Endothelial cell of umbilical vein (primary cell): Measurements from ENCODE around the gene MPPE1. TPM values are rescaled to one million over a fixed set of nuclear protein-coding genes. Genes with fewer than 3 reads are reported as not detected.

Source experiments
- BruUV-seq: library from RNA; stranded (reverse); fragments of 400-500 nt; replicated peaks from 2 replicates; lab custom pipeline; 2021; lab: Mats Ljungman, UMichigan
- CTCF ChIA-PET: fragments of 300-600, 350-600 bp; sonication (Branson Sonifier 250); formaldehyde crosslinking; loops from one replicate; lab custom pipeline; 2021; ENCODE audit warnings: antibody characterized with exemption, inconsistent platforms; lab: Charles Lee
- POLR2A ChIA-PET: fragments of 300-600, 350-600 bp; sonication (Branson Sonifier 250); formaldehyde crosslinking; loops from one replicate; lab custom pipeline; 2021; ENCODE audit warnings: antibody characterized with exemption, inconsistent platforms; lab: Charles Lee
- DNase-seq: peaks from one replicate; pipeline ENCODE4 v3.0.0-alpha.2; 2011; ENCODE audit warnings: low read depth, low spot score
- FAIRE-seq: peaks from 2 replicates; lab custom pipeline; 2011; peaks lifted over from hg19 to GRCh38; lab: Jason Lieb, UNC
- H2AFZ ChIP-seq: 2 replicates; pipeline ENCODE4 v1.6.0; 2012; ENCODE audit warnings: low read depth, low read length, control low read depth, inconsistent platforms
- H3K27ac ChIP-seq: 2 replicates; pipeline ENCODE4 v1.5.1; 2011; ENCODE audit warnings: low read depth, mild to moderate bottlenecking, control low read depth, low read length, moderate library complexity; ENCODE audit not compliant: insufficient read depth
- H3K27me3 ChIP-seq, 2 experiments: 2 replicates each; pipeline versions ENCODE4 v1.6.0 to v1.6.1; 2011; ENCODE audit warnings: low read length in 2 of 2, mixed read lengths in 1 of 2; ENCODE audit not compliant: control insufficient read depth in 2 of 2, insufficient read depth in 2 of 2
- H3K36me3 ChIP-seq, 2 experiments: 2 replicates in 1 of 2; 3 replicates in 1 of 2; pipeline ENCODE4 v1.5.1; 2011; ENCODE audit warnings: low read length in 2 of 2, mild to moderate bottlenecking in 1 of 2, moderate library complexity in 1 of 2; ENCODE audit not compliant: control insufficient read depth in 2 of 2, insufficient read depth in 2 of 2; ENCODE audit errors: extremely low read depth in 1 of 2
- H3K4me1 ChIP-seq: 3 replicates; pipeline ENCODE4 v1.5.1; 2011; ENCODE audit warnings: mild to moderate bottlenecking, low read length; ENCODE audit not compliant: control insufficient read depth, insufficient read depth; ENCODE audit errors: extremely low read depth
- H3K4me2 ChIP-seq: 2 replicates; pipeline ENCODE4 v1.6.1; 2011; ENCODE audit warnings: low read length, control low read depth, mixed read lengths; ENCODE audit not compliant: insufficient read depth
- H3K4me3 ChIP-seq, 3 experiments: fragments of 200-600 bp in 1 of 3; sonication (generic), shearing (Covaris generic) in 1 of 3; replicated peaks in 1 of 3; 2 replicates each; pipeline ENCODE4 v1.5.1; 2011 to 2016; ENCODE audit warnings: control low read depth in 3 of 3, low read length in 3 of 3, mild to moderate bottlenecking in 2 of 3, inconsistent platforms in 1 of 3, low read depth in 1 of 3, moderate library complexity in 1 of 3; ENCODE audit not compliant: insufficient read depth in 1 of 3
- H3K79me2 ChIP-seq: 2 replicates; pipeline ENCODE4 v1.6.0; 2012; ENCODE audit warnings: low read length, inconsistent platforms; ENCODE audit not compliant: control insufficient read depth, insufficient read depth
- H3K9ac ChIP-seq: replicated peaks from 2 replicates; pipeline ENCODE3; 2011; ENCODE audit warnings: low read length, control low read depth; ENCODE audit not compliant: insufficient read depth; ENCODE audit errors: extremely low read depth
- H3K9me1 ChIP-seq: replicated peaks from 3 replicates; pipeline ENCODE4 v1.6.0; 2011; ENCODE audit warnings: mild to moderate bottlenecking, low read length; ENCODE audit not compliant: control insufficient read depth, insufficient read depth; ENCODE audit errors: extremely low read depth
- H3K9me3 ChIP-seq: replicated peaks from 2 replicates; pipeline ENCODE4 v1.5.1; 2012; ENCODE audit warnings: low read length, inconsistent platforms; ENCODE audit not compliant: control insufficient read depth, insufficient read depth
- H4K20me1 ChIP-seq: replicated peaks from 2 replicates; pipeline ENCODE3; 2011; ENCODE audit warnings: mild to moderate bottlenecking, low read length; ENCODE audit not compliant: control insufficient read depth, insufficient read depth; ENCODE audit errors: extremely low read depth
- EZH2 ChIP-seq: IDR thresholded peaks from 2 replicates; pipeline ENCODE4 v1.6.1; 2012; ENCODE audit warnings: borderline replicate concordance, low read depth, mild to moderate bottlenecking, moderate library complexity, low read length, inconsistent platforms; ENCODE audit not compliant: severe bottlenecking
- FOS ChIP-seq: IDR thresholded peaks from 2 replicates; pipeline ENCODE4 v1.6.1; 2011; ENCODE audit warnings: mild to moderate bottlenecking, low read length, moderate library complexity, borderline replicate concordance; ENCODE audit not compliant: insufficient read depth
- GATA2 ChIP-seq: IDR thresholded peaks from 2 replicates; pipeline ENCODE4 v1.7.0; 2011; ENCODE audit warnings: low read depth, mild to moderate bottlenecking, moderate library complexity, mixed read lengths, low read length; ENCODE audit not compliant: insufficient read length, insufficient read depth
- JUN ChIP-seq: IDR thresholded peaks from 2 replicates; pipeline ENCODE4 v1.6.1; 2011; ENCODE audit warnings: borderline replicate concordance, low read depth; ENCODE audit not compliant: insufficient read length, insufficient read depth
- MAX ChIP-seq: IDR thresholded peaks from 2 replicates; pipeline ENCODE4 v1.6.1; 2011; ENCODE audit not compliant: insufficient read depth, insufficient read length
- MYC ChIP-seq: IDR thresholded peaks from one replicate; pipeline ENCODE4 v1.6.1; 2011; ENCODE audit warnings: mild to moderate bottlenecking, low read depth, low read length
- POLR2A ChIP-seq: IDR thresholded peaks from 2 replicates; pipeline ENCODE4 v1.6.1; 2012; ENCODE audit warnings: low read depth, mild to moderate bottlenecking, control low read depth, low read length
- POLR2AphosphoS5 ChIP-seq: IDR thresholded peaks from 2 replicates; pipeline ENCODE4 v1.6.1; 2012; ENCODE audit warnings: low read depth, mild to moderate bottlenecking, control low read depth, low read length, moderate library complexity; ENCODE audit not compliant: insufficient read depth
- dilution Hi-C: fragments of 300-500 bp; cut with MboI; formaldehyde crosslinking; loops from one replicate; pipeline ENCODE4 v1.15.0; 2019; ENCODE audit warnings: low sequenced_read_pairs; ENCODE audit not compliant: extremely low pct_ligation_motif_present
- intact Hi-C: fragments of 100-400 bp; cut with micrococcal nuclease; formaldehyde crosslinking; loops from one replicate; pipeline ENCODE4 v1.10.0; 2022
- polyA plus RNA-seq, 4 experiments: library from polyadenylated mRNA; depleted of rRNA in 3 of 4; stranded (reverse) in 3 of 4; unstranded in 1 of 4; fragments of >200 nt; gene quantifications; 2 replicates each; pipeline versions ENCODE4 v1.2.1 to v1.2.3, GENCODE V29; 2011 to 2012; ENCODE audit warnings: missing spikeins in 1 of 4
- total RNA-seq: library from RNA; stranded (reverse); gene quantifications from 2 replicates; pipeline ENCODE4 v1.2.3, GENCODE V29; 2021
- TF ChIP-seq, protein P1 (sequence below), 2 donors: IDR thresholded peaks; 1 replicate in 1 of 2; 2 replicates in 1 of 2; pipeline ENCODE4 v1.5.1; 2011; ENCODE audit warnings: low read length in 2 of 2, mild to moderate bottlenecking in 2 of 2, moderate library complexity in 2 of 2, control low read depth in 1 of 2, inconsistent platforms in 1 of 2, low read depth in 1 of 2; ENCODE audit not compliant: insufficient read depth in 1 of 2; ENCODE audit errors: extremely low read depth in 1 of 2

The MPPE1 gene
- total and polyA plus RNA-seq, 2 donors (not counting 3 experiments of a cell fraction or from before 2014, with no cell fraction given): 13.4 to 30.6 TPM

GRCh38 chr18:11849279-11849678 lies 58.8 kb downstream of the MPPE1 start:
- ChIA-PET CTCF (interaction anchor here (1.3 to 2.1 kb wide), 2 partner anchors 11 to 116 kb away, joined by 3 to 8 read pairs; no protein-coding TSS in a partner anchor), POLR2A (interaction anchor here (0.6 kb wide), 1 partner anchor 160 kb away, joined by 6 read pairs; the partner anchor contains the start of gene GNAL)
- Histone ChIP-seq H3K36me3 (no peaks in the 10 kb centered on the region), H3K27me3 (peaks cover 2 to 5% of the 10 kb centered on the region in 2 experiments), H3K9me3 (no peaks in the 10 kb centered on the region), H4K20me1 (no peaks in the 10 kb centered on the region), H2AFZ (no peak overlapping the region), H3K4me1 (peaks cover 21% of the 10 kb centered on the region), H3K27ac (no peak overlapping the region), H3K9ac (peak overlapping the region; percentile 4), H3K9me1 (no peaks in the 10 kb centered on the region), H3K4me3 (no peak overlapping the region), H3K4me2 (no peak overlapping the region), H3K79me2 (peaks cover 21% of the 10 kb centered on the region)
- intact Hi-C loops (no loop called here), dilution Hi-C loops (no loop called here)
- FAIRE-seq: no peak
- no peak for DNase-seq
- BruUV-seq: no TSS peak
- no peak for TF ChIP-seq MAX
- no peak for TF ChIP-seq POLR2A
- TF ChIP-seq MYC: no peak
- TF ChIP-seq POLR2AphosphoS5: no peak
- no peak for TF ChIP-seq JUN
- TF ChIP-seq, protein P1, sequence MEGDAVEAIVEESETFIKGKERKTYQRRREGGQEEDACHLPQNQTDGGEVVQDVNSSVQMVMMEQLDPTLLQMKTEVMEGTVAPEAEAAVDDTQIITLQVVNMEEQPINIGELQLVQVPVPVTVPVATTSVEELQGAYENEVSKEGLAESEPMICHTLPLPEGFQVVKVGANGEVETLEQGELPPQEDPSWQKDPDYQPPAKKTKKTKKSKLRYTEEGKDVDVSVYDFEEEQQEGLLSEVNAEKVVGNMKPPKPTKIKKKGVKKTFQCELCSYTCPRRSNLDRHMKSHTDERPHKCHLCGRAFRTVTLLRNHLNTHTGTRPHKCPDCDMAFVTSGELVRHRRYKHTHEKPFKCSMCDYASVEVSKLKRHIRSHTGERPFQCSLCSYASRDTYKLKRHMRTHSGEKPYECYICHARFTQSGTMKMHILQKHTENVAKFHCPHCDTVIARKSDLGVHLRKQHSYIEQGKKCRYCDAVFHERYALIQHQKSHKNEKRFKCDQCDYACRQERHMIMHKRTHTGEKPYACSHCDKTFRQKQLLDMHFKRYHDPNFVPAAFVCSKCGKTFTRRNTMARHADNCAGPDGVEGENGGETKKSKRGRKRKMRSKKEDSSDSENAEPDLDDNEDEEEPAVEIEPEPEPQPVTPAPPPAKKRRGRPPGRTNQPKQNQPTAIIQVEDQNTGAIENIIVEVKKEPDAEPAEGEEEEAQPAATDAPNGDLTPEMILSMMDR (IDR thresholded peaks at IDR 0.05; ENCODE audit: extremely low read depth in 1 of 2, insufficient read depth in 1 of 2, low read depth in 1 of 2, low read length in 2 of 2): no peak
- TF ChIP-seq GATA2: no peak
- no peak for TF ChIP-seq EZH2
- TF ChIP-seq FOS: no peak
